GM21526 (cell line): ENCODE results near the gene GET4.
A peak's percentile ranks its signal among the peaks of the same experiment; 100 is the strongest.
"Not testable (repeated sequence)": the region's sequence is repeated elsewhere in the genome, so short reads cannot be mapped to it uniquely, and the experiment has no call there.

Source experiments
- ATAC-seq: cut with Tn5 transposase; IDR thresholded peaks from one replicate; pipeline ENCODE4 v1.9.1; 2021; ENCODE audit warnings: moderate library complexity; ENCODE audit not compliant: unreplicated experiment, low FRiP score

The GET4 gene

DNA sequence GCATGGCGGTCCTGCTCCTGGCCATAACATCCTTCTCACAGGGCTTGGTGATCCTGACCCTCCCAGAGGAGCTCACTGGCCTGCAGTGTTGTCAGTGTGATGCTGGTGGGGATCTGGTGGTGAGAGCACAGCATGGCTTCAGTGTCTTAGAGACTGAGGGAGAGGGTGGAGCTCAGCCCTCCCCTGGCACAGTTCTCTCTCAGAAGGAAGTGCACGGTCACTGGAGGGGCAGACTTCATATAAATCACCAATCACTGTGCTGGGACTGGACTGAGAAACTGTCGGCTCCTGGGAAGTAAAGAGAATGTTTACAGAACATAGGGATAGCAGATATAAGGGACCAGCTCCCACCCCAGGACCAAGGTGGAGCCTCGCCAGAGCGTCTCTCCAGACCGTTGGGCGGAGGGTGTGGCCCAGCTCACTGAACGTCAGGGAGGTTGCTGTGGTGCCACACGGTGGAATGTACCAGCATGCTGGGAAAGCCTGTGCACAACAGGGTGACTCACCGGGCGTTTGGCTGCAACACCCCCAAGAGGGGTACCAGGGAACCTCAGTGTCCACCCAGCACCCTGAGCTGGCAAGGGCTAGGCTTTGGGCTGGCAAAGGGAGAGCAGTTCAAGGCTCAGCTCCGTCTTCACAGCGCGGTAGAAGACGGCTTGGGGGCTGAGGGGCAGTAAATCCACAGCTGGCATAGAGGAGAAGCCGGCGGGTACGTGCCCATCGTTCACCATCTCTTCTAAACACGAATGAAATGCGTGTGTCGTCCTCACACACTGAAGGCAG is 8.8 kb upstream of the GET4 start:
- ATAC-seq: no peak

DNA sequence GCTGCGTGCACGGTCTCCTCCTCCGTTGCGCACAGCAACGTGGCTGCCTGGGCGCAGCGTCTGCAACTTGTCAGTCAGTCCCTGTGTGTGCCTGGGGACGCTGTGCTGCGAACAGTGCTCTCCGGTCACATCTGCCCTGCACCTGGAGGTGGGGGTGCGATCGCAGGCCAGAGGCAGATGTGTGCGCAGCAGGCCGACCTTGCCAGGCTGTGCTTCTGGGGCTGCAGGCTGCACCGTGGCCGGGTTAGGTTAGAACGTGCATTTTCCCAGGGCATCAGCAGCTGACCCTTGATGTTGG is 8.2 kb upstream of the GET4 start:
- no peak for ATAC-seq

DNA sequence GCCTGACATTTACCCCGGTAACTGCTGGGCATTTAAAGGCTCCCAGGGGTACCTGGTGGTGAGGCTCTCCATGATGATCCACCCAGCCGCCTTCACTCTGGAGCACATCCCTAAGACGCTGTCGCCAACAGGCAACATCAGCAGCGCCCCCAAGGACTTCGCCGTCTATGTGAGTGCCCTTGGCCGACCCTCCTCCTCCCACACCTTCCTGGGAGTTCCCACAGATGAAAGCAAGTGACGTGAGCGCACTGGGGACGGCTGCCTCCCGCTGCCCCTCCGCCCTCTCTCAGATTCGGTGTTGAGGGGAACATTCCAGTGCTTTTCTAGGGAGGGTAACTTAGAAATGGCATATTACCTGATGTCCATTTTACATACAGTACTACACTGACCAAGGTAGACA is 7.0 kb upstream of the GET4 start:
- no peak for ATAC-seq

DNA sequence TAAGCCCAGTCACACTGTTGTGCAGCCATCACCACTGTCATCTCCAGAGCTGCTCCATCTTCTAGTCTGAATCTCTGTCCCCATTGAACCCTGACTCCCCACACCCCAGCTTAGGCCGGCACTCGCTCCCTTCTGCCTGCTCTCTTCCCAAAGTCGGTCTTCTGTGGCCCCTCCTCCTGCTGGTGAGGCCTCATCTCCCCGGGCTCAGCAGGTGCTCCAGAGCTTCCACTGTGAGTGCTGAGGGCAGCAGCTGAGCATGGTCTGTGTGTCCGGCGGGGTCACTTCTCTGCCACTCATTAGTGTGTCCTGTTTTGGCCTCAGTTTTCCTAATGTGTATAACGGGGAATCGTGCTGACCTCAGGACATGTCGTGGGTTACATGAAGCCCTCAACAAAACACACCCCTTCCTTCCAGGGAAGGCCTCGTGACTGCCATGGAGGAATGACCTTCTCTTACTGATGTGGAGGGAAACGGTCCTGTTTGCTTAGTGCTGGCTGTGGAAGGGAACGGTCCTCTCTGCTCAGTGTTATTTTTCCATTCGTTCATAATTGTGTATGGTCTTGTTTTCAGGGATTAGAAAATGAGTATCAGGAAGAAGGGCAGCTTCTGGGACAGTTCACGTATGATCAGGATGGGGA is 4.3 kb upstream of the GET4 start:
- no peak for ATAC-seq

DNA sequence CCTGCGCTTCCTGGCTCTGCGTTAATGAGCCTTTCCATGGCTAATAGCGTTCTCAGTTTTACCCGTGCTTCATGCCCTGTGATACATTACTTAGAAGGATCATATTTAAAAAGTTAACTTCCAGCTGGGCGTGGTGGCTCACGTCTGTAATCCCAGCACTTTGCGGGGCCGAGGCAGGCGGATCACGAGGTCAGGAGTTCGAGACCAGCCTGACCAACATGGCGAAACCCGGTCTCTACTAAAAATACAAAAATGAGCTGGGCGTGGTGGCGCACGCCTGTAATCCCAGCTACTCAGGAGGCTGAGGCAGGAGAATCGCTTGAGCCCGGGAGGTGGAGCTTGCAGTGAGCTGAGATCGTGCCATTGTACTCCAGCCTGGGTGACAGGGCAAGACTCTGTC is 3.7 kb upstream of the GET4 start:
- not testable (repeated sequence) for ATAC-seq

DNA sequence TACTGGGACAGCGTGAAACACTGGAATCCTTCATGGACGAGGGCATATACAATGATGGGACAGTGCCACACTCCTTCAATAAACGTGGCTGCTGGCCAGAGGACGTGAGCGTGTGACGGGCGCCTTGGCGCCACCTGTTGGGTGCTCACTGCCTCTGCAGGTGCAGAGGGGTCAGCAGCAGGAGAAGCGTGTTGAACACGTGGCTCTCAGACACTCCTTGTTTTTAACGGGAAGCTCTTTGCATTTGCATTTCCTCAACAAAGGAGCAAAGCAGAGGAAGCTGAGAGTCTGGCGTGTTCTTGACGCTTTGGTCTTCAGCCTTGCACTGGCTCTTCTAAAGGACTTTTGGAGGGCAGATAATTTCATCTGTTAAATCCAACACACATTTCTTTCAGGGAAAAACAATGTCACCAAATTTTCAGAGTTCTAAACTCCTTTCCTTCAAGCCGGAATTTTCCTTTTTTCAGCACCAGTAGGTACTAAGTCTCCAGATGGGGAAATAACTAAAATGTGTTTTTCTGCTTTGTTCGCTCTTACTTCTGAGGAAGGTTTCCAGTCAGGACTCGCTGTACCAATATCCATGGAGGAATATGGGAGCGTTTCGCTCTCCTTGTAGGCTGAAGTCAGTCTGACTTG is 2.9 kb upstream of the GET4 start:
- no peak for ATAC-seq

DNA sequence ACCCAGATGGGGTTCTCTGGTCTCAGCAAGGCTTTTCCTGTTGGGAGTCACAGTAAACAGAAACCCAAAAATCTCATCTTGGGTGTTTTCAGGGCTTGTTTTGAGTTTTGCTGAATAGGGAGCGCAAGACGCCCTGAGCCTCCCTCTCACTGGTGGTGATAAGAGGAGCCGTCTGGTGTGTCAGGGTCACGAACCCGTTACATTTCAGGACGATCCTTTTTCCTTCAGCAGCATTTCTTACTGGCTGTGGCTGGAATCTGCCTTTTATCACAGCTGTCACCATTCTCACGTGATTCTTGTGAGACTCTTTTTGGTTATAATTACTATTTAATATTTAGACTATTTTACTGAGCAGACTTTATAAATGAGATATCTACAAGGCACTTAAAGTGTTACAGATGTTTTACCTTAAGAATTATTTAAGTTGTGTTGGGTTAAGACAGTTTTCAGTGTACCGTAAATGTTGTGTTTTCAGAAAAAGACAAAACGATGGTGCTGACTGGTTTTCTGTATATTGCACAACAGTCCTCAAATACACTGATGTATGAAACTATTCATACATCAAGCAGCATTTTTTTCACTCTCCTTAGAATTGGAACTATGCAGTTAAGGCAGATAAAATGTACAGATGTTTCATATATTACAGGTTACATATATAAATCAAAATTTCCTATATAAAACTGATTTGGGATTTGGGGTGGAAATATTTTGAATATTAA is 2.2 kb upstream of the GET4 start:
- no peak for ATAC-seq

DNA sequence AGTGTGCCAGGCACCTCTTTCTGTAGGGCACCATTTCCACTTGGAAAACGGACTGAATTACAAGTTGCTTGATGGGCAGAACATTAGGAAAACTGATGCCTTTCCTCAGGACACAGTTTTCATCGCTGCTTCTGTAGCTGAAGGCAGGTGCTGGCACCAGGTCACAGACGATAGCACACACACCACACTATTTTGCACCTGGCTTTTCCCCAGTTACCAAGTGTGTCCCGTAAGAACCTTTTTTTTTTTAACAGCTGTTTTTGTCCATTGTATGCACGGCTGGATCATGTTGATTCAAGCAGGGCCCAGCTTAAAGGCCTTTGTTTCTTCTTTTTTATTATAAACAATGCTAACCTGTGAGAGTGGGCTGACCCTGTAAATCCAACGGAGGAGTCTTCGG is 1.3 kb upstream of the GET4 start:
- ATAC-seq: no peak

DNA sequence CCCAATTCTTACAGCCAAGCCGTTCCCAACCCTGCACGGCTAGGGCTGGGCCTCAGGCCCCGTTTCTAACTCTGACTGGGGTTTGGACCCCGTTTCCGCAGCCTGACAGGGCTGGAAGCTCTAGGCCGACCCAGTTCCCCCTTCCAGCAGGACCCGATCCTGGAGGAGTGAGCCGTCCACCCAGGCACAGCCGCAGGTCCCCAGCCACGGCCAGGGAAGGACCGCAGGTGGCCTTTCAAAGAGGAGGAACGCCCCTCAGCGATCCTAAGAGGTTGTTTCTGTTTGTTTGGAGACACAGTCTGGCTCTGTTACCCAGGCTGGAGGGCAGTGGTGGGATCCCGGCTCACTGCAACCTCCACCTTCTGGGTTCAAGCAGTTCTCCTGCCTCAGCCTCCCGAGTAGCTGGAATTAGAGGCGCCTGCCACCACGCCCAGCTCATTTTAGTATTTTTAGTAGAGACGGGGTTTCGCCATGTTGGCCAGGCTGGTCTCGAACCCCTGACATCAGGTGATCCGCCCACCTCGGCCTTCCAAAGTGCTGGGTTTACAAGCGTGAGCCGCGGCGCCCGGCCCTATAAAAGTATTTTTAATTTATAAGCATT is 778 bp upstream of the GET4 start:
- ATAC-seq: no peak

DNA sequence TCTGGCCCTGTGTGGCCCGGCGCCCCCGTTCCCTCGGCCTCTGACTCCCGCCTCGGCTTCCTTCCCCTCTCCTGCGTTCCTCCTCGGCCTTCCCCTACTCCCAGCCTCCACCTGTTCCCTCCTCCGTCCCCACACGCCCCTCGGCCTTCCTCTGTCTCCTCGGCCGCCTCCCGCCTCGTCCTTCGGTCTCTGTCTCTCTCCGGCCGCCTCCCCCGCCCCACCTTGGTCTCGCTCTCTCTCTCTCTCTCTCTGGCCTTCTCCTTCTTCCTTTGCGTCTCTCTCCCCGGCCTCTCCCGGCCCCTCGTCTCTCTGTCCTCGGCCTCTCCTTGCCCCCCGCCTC is 588 bp downstream of the GET4 start:
- peak; percentile 21 for ATAC-seq

DNA sequence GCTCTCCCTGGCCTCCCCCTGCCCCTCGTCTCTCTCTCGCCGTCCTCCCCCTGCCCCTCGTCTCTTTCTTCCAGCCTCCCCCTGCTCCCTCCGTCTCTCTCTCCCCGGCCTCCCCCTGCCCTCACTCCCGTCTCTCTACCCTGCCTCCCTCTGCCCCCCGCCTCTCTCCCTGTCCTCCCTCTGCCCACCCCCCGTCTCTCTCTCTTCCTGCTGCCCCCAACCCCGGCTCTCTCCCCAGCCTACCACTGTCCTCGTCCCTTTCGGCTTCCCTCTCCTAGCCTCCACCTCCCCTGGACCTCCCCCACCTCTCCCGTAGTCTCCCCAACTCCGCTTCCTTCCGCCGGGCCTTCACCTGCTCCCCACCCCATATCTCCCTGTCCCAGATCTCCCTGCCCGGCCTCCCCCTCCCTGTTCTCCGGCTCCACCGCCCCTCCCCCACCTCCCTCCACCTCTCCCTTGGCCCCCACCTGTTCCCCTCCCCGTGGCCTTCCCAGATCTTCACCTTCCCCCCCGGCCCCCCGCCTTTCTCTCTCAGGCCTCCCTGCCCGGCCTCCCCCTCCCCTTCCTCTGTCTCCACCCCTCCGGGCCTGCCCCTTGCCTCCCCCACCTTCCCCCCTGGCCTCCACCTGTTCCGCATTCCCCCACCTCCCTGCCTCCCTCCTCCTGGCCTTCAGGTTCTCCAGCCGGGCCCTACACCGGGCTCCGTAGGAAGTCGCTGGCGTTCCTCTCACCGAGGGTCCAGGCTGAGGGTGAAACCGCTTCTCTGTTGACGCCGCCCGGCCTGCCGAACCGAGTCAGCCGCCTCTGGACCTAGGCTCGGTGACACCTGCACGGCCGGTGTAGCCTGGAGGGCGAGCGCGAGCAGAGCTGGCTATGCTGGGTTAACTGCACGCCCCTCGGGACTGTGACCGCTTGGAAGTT is 1.2 kb downstream of the GET4 start:
- no peak for ATAC-seq

DNA sequence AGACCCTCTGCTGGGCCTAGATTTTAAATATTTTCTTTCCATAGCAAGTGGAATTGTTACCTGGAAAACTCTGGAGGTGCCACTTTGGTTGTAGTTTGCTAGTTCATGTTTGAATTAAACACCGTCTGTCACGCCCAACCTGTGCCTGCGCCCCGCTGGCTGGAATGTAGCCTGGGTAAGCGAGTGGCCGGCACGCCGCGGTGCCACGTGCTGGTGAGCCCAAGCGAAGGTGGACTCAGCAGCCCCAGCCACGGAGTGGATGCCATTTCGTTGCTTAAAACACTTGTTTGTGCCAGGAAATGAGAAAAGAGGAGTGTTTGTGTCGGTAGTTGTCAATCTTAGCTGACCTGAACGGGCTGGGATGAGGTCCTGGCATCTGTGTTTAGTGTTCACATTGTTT is 2.7 kb downstream of the GET4 start:
- ATAC-seq: no peak

DNA sequence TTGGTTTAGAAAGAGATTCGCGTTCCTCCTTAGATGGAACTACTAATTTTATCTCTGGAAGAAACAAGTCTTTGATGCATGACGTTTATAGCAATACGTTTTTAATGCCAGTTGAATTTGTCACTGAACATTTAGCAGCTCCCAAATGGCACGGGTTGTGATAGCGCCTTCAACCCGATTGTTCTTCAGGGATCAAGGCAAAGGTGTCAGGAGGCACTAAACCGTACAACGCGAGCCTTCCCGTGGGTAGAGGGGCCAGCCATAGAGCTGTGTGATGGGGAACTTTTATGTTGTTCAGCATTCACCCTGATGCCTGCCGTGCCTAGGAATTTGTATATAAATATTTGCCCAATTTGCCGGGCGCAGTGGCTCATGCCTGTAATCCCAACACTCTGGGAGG is 3.4 kb downstream of the GET4 start:
- no peak for ATAC-seq

DNA sequence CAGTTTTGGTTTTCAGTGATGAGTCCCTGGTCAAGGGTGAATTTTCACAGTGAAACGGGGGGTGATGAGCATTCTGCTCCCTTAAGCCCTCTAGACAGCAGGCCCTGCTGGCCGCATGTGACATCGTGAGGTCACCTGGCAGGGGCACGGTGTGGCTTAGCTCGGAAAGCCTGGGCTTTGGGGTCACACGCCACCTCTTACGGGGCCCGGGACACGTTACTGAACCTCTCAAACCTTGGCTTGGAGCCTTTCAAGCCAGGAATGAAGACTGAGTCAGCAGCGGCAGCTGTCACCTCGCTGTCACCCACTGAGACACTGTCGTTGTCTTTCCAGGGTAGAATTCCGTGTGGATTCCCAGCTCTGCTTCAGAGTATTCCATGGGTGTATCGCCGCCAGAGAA is 4.1 kb downstream of the GET4 start:
- ATAC-seq: no peak

DNA sequence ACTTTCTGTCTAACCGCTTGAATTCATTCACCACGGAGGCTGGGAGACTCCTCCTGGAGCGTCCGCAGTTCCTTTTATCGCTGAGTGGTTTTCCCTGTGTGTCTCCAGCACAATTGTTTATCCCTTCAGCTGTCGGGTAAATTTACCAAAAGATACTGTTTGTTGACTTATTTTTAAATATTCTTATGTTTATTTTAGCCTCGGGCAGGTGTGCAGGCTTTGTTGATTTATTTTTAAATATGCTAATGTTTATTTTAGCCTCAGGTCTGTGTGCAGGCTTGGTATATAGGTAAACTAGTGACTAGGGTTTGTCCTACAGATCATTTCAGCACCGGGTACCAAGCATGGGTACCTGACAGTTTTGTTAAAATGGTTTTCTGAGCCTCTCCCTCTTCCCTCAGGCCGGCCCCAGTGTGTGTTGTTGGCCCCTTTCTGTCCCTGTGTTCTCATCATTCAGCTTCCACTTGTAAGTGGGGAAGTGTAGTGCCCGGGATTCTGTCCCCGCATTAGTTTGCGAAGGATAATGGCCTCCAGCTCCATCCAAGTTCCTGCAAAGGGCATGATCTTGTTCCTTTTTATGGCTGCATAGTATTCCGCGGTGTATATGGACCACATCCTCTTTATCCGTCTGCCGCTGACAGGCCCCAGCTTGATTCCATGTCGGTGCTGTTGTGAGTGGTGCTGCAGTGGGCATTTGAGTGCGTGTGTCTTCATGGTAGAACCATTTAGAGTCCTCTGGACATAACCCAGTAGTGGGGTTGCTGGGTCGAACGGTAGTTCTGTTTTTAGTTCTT is 5.3 kb downstream of the GET4 start:
- no peak for ATAC-seq

DNA sequence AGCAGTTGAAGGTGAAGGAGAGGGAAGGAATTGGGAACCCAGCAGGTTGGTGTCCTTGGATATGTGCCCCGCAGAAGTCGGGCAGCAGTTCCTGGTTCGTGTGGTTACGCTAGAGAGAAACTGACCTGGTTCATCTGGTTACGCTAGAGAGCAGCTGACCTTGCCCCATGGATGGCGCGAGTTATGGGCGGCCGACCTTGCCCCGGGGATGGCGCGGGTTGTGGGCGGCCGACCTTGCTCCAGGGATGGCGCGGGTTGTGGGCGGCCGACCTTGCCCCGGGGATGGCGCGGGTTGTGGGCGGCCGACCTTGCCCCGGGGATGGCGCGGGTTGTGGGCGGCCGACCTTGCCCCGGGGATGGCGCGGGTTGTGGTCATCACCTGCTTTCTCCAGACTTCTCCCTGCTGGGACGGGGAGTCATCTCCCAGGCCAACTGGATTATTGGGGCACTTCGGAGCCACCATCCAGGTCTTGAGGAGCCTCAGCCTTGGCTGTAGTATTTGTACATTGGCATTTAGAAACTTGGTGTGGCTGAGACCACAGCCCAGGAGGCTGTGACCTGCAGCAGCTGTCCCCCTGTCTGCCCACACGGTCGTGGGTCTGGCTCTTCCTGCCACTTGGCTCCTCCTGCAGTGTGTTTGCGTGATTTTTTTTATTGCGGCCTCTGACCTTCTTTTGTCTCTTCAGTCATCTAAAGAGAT is 6.1 kb downstream of the GET4 start:
- ATAC-seq: no peak

DNA sequence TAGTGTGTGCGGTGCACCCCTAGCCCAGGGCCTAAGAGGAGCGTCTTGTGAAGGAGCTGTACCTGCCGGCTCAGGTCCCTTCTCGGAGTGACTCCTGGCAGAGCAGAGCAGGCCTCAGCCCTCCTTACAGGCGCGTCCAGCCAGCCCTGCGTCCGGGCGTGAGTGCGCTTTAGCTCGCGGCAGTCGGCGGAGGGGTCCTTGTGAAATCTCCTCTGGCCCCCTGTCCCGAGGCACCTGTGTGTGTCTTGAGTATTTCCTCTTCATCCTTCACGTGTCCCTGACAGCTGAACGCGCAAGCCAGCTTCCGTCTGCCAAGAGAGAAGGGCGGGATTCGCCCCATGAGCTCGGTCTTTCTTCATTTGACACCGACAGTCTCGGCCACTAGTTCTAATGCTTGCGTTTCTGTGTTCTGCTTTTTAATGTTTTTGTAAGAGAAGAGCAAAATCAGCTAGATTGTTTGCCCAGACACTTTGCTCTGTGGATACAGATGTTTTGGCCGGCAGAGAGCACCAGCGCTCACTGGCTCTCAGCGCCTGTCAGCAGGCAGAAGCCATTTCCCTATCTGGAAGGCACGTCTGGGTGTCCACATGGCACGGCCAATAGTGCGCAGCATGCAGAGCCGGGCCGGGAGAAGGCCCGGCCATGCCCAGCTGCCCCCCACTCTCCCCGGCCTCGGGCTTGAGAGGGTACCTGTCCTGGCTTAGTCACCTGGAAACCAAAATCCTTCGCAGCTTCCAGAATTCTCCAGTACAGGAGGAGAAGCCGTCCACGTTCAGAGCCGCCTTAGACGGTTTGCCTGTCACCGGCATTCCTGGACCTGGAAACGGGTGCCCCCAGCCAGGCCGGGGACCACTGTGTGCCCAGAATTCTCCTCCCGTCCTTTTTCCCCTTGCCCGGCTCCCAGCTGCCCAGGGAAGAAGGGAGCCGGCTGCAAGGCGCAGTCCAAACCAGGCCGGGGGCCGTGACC is 7.0 kb downstream of the GET4 start:
- no peak for ATAC-seq
